Measurements from ENCODE around the gene LDLRAP1.
"Not testable (repeated sequence)": the region's sequence is repeated elsewhere in the genome, so short reads cannot be mapped to it uniquely, and the experiment has no call there.

LDLRAP1 gene, protein sequence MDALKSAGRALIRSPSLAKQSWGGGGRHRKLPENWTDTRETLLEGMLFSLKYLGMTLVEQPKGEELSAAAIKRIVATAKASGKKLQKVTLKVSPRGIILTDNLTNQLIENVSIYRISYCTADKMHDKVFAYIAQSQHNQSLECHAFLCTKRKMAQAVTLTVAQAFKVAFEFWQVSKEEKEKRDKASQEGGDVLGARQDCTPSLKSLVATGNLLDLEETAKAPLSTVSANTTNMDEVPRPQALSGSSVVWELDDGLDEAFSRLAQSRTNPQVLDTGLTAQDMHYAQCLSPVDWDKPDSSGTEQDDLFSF

GRCh38 chr1:25543425-25544242 lies at the start of gene LDLRAP1:
TSS of gene LDLRAP1 (plus strand) at chr1:25543606. CDS start at chr1:25543699, 93 bp downstream.
- peak; percentile 82 for DNase-seq

DNA sequence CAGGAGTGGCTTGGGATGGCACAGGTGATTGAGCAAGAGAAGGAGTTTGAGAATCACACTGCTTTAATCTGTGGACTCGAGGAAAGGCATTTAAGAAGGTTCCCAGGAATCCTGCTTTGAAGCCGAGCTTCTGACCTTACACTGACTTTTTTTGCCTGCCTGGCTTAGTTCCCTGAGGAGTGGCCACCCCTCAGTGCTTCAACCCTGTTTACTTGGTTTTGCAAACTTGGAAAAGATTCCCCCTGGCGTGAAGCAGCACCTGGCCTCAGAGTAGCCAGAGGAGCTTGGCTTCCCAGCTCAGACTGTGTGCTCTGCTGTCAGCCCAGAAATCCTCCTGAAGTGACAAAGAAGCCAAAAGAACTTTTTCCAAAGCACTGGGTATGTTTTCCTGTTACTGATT lies 48.5 kb upstream of the LDLRAP1 start:
- no peak for DNase-seq

DNA sequence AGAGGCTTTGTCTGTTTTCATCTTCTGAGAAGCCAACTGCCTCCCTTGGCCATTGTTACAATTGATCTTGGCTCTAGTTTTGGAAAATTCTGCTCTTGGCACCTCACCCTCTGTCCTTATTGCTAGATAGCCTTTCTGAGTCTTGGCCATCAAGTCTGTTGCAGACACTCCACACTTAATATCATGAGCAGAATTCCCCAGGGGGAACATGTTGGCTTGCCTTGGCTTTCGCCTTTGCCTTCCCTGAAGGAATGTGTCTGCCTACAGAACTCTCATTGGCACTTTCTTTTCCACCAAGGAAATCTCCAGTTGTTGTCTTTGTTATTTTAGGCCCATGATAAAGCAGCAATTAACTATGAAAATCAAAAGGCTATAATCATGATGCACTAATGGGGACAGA lies 42.7 kb upstream of the LDLRAP1 start:
- no peak for DNase-seq

DNA sequence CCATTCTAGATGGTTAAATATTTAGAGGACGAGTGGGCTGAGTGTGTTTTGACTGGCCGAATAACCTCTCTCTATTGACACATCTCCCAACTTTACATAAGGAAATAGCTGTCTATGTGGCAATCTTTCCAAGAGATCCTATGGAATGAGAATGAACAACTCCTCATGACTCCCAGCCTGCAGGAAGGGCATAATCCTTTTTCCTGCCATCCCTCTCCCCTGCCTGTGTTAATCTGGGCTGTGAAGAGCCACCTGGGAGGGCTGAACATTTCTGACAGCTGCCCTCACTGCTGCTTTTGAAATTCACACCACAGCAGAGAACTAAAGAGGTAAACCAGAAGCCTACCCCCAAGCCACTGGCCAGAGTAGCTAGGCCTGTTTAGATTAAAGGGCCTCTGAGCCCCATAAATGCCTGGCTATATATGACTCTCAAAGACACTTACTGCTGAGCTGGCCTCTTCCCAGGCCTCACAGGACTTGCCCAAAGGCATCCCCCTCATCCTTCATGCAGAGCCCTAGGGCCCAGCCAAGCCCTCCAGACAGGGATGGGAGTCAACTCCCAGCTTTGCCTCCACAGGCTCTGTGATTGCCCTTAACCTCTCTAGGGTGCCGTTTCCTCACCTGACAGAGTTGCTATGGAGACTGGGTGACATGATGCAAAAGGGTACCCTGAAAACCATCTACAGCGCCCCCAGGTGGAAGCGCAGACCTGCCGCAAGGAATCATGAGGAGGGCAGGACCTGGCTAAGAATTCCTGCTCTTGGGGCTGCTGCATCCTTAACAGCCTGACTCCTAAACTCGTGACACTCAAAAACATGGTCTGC lies 42.0 kb upstream of the LDLRAP1 start:
- no peak for DNase-seq

DNA sequence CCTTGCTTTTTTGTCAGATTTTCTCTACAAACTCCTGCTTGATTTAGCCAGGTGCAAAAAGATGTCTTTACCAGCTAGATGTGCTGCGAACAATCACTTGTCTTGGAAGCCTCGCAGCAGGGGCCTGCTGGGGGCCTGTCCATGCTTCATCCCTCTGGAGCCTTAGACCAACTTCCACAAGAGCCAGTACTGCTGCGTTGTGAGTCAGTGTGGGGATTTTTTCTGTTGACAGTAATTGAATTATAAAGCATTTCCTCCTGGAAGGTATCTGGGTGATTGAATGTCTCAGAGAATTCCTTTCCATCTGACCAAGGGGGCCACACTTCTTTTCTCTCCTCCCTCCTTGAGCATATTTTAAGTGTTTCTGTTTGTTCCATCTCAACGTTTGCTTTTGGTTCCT lies 40.4 kb upstream of the LDLRAP1 start:
- no peak for DNase-seq

DNA sequence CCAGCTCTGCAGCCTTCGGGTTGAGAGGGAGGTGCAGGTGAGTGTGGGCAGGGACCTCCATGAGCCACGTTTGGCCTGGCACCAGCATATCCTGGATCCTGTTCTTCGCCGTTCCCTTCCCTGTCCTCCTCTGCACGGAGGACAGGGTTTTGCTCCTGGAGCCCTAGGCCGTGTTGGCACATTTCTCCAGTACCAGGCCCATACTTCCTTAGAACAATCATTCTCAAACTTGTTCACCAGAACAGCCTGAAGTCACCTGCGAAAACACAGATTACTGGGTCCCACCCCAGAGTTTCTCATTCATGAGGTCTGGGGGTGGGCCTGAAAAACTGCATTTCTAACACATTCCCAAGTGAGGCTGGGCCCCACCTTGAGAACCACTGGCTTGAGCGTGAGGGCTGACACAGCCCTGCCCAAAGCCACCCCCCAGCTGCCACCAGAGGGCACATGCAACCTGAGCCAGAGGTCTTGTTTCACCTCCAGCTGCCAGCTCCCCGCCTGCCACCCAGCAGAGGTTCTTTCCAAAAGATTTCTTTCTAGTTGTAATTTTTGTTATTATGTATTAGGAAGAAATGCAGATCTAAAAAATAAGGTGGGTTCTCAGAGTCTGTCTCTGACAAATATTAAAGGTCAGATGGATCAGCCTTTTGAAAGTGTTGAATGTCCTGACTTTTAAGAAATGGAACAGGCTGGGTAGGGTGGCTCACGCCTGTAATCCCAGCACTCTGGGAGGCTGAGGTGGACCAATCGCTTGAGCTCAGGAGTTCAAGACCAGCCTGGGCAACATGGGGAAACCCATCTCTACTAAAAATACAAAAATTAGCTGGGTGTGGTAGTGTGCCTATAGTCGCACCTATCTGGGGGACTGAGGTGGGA lies 39.6 kb upstream of the LDLRAP1 start:
- no peak for DNase-seq

DNA sequence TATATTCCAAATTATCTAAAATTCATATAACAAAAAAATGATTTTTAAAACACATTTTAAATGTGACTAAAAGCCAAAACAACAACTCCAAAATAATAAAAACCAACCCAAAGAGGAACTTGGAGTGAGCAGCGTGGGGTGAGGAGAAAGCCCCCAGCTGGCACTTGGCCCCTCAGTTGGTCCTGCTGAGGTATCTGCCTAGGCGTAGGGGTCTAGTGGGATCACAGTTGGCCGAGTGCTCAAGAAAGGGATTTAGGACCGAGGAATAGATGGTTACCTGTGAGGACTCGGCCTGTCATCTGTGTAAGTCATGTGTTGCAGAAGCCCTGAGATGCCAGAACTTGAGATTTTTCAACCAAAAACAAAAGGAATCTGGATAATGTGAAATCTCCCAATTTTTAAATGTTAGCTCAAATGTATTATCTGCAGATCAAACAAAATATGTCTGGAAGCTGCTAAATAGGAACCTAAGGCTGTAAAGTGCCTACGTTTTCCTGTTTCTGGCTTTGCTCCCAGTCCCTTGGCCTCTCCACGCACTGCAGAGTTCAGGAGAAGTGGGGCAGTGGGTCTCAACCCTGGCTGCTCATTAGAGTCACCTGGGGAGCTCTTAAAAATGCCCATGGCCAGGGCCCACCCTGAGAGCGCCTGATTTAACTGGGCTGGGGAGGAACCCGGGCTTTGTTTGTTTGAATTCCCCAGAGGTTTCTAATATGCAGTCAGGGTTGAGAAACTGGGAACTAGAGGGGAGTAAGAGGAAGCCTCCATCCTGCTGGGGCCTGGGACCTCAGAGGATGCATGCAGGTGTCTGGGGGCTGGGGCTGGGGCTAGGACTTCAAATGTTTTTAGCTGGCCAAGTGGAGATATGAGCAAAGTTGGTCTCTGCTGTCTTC lies 38.5 kb upstream of the LDLRAP1 start:
- no peak for DNase-seq

DNA sequence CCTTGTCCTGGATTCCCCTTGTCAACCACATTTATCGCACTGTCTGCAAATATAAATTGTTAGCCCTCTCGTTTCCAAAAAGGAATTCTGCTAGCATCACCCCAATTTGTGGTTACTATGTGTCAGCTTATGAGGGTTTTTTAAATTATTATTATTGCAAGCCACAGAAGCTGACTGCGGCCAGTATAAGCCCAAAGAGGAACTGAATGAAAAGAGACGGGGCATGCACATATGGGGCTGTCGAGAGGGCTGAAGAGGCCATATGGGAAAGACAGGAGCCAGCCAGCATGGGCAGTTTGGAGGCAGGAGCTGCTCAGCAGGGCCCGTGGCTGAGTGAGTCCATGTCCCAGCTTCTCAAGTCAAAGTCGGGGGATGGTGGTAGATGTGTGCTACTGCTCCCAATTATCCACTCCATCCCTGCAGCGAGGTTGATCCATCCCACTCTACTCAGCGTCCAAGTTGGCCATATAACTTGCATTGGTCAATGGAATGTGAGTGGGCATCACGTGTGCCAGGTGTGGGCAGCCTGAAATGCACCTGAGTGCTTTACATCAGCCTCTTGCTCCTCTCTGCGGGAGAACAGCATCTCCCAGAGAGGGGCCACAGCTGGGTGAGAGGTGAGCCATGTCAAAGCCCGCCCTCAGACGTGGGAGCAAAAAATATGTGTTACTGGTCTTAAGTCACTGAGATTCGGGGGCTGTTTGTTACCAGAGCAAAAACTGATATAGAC lies 37.6 kb upstream of the LDLRAP1 start:
- no peak for DNase-seq

DNA sequence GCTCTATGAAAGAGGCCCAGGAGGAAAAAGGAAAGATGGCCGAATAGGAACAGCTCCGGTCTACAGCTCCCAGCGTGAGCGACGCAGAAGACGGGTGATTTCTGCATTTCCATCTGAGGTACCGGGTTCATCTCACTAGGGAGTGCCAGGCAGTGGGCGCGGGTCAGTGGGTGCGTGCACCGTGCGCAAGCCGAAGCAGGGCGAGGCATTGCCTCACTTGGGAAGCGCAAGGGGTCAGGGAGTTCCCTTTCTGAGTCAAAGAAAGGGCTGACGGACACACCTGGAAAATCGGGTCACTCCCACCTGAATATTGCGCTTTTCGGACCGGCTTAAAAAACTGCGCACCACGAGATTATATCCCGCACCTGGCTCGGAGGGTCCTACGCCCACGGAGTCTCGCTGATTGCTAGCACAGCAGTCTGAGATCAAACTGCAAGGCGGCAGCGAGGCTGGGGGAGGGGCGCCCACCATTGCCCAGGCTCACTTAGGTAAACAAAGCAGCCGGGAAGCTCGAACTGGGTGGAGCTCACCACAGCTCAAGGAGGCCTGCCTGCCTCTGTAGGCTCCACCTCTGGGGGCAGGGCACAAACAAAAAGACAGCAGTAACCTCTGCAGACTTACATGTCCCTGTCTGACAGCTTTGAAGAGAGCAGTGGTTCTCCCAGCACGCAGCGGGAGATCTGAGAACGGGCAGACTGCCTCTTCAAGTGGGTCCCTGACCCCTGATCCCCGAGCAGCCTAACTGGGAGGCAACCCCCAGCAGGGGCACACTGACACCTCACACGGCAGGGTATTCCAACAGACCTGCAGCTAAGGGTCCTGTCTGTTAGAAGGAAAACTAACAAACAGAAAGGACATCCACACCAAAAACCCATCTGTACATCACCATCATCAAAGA lies 36.6 kb upstream of the LDLRAP1 start:
- DNase-seq, result not testable (repeated sequence)

- DNase-seq, result no peak
Observed at GRCh38 chr1:25513666-25514065, 29.7 kb upstream of the LDLRAP1 start.

- no peak for DNase-seq
Observed at GRCh38 chr1:25515033-25515432, 28.4 kb upstream of the LDLRAP1 start.

DNA sequence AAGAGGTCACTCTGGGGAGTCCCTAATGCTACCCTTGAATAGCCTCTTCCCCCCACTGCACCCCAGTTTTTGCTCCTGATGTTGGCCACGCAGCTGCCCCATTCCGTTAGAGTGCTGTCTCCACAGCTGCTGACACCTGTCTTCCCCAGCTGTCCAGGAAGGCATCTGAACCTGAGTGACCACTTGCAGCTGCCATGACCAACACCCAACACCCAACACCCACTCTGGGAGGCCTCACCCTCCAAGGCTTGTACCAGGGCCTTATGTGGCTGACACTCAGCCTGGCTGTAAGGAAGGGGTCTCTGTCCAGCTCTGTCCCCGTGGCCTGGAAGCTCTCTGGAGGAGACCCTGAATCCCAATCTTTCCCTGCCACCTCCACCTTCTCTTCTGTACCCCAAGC lies 26.7 kb upstream of the LDLRAP1 start:
- no peak for DNase-seq

GRCh38 chr1:25517476-25518394 lies 25.7 kb upstream of the LDLRAP1 start:
- DNase-seq, result no peak

DNA sequence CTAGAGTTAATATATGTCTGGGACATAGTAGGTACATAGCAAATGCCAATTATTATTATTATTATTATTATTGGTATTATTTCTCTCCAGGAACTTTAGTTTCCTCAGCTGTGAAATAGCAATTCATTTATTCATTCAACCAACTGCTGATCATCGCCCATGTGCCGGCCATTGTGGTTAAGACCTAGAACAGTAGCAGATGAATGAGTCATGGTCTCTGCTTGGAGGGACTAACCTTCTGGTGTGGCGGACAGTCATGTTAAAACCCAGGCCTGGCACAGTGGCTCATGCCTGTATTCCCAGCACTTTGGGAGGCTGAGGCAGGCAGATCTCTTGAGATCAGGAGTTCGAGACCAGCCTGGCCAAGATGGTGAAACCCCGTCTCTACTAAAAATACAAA lies 23.8 kb upstream of the LDLRAP1 start:
- DNase-seq, result no peak

DNA sequence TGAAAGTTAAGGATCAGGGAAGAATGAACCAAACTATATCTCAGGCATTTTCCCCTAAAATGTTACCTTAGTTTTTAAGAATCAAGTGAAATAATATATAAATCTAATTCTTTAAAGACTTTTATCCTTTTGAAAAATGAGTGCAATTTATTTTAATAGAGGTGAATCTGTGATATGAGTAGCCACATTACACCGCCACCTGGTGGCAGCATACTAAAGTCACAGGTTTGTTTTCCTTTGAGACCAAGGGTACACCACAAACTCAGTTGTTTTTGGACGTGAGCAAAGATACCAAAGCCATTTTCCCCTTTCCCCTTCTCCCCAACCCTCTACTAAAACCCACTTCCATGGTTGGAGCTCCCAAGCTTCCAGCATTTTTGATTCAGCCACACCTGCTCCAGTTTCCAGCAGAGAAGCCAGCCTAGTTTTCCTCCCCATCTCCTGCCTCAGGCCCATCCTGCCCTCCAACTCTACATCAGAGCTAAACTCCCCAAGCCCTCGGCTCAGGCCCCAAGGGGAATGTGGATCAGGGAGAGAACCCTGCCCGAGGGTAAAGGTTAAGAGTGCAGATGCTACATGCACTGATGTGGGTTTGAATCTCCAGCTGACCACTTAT lies 22.9 kb upstream of the LDLRAP1 start:
- DNase-seq, result no peak

GRCh38 chr1:25522031-25522655 lies 21.3 kb upstream of the LDLRAP1 start:
- no peak for DNase-seq

GRCh38 chr1:25523542-25523941 lies 19.9 kb upstream of the LDLRAP1 start:
- no peak for DNase-seq
